ENCODE measurements around the gene ZNF638. TPM values are rescaled to one million over a fixed set of nuclear protein-coding genes. Genes with fewer than 3 reads are reported as not detected.

Gene ZNF638
- total and polyA plus RNA-seq, 10 of the 15 experiments (the other 5 are each of a cell fraction or from before 2014, with no cell fraction given), result 37.6 to 133 (median 64.5) TPM

GRCh38 chr2:71298914-71299313 is 32.7 kb upstream of the ZNF638 start:
- SMC1A ChIA-PET (ENCODE audit: uncharacterized antibody, unreplicated experiment), result interaction anchor here (0.7 to 2.9 kb wide), 15 partner anchors 9 to 250 kb away, joined by 3 to 74 read pairs (median 5); no protein-coding TSS in a partner anchor
- Histone ChIP-seq H3K27ac (ENCODE audit: control insufficient read depth, insufficient read depth) (no peak overlapping the region), H3K36me3 (ENCODE audit: control insufficient read depth in 2 of 2, insufficient read depth in 2 of 2, low read length in 1 of 2) (no peaks in the 10 kb centered on the region), H2AFZ (ENCODE audit: control insufficient read depth, low read depth, low read length) (no peak overlapping the region), H4K20me1 (ENCODE audit: control insufficient read depth, insufficient read depth) (no peaks in the 10 kb centered on the region), H3K4me2 (ENCODE audit: control insufficient read depth, insufficient read depth) (no peak overlapping the region), H3K9ac (ENCODE audit: control insufficient read depth, insufficient read depth, low read length) (no peak overlapping the region), H3K9me3 (replicated peaks; ENCODE audit: control insufficient read depth, insufficient read depth, low read length) (no peaks in the 10 kb centered on the region), H3K27me3 (replicated peaks in 1 of 2; ENCODE audit: control insufficient read depth in 2 of 2, insufficient read depth in 2 of 2, low read length in 1 of 2) (no peaks in the 10 kb centered on the region), H3K4me3 (no peak overlapping the region), H3K4me1 (ENCODE audit: control insufficient read depth, insufficient read depth, low read length) (no peaks in the 10 kb centered on the region), H3K79me2 (ENCODE audit: control insufficient read depth, insufficient read depth, low read length) (no peaks in the 10 kb centered on the region)
- DNase-seq (ENCODE audit: low read depth, low spot score) (no peak), ATAC-seq (no peak), FAIRE-seq (no peak)
- RAD21 ChIA-PET (ENCODE audit: unreplicated experiment), result interaction anchor here (0.7 to 5.1 kb wide), 10 partner anchors 8 to 1281 kb away, joined by 3 to 158 read pairs (median 3); partner anchors contain the start of gene ZNF638
- POLR2A ChIA-PET, result interaction anchor here (1.0 kb wide), 1 partner anchor 211 kb away, joined by 9 read pairs; no protein-coding TSS in a partner anchor
- CTCF ChIA-PET, result interaction anchor here (0.7 to 5.3 kb wide), 37 partner anchors 9 to 1446 kb away, joined by 3 to 242 read pairs (median 5); partner anchors contain the start of gene ZNF638
- in situ Hi-C loops (cut with MboI) (loop anchor here (25.0 kb wide), 1 partner anchor 838 kb away; the partner anchor contains the start of gene CYP26B1), intact Hi-C loops (cut with micrococcal nuclease; ENCODE audit: unreplicated experiment) (loop anchor here (1.0 kb wide), 1 partner anchor 211 kb away; no protein-coding TSS in a partner anchor)
- 42% methylated on average over 2 of the region's 2 CpGs for WGBS (ENCODE audit: insufficient coverage, insufficient replicate concordance, low lambda C conversion rate, missing lambda C conversion rate)
- BruUV-seq (replicated peaks), result no TSS peak
- TF ChIP-seq E2F4 (IDR thresholded peaks at IDR 0.05; ENCODE audit: low read depth, low read length) (no peak), TCF3 (IDR thresholded peaks at IDR 0.05; ENCODE audit: borderline replicate concordance, insufficient read depth, low read depth, low read length) (no peak), HDGF (IDR thresholded peaks at IDR 0.05) (no peak), JUNB (IDR thresholded peaks at IDR 0.05) (no peak), ASH2L (IDR thresholded peaks at IDR 0.05; ENCODE audit: borderline replicate concordance, low read depth) (no peak), MYC (IDR thresholded peaks at IDR 0.05; ENCODE audit: insufficient read depth, insufficient read length, insufficient replicate concordance, low read length, severe bottlenecking) (no peak), SRF (IDR thresholded peaks at IDR 0.05; ENCODE audit: low read depth in 2 of 2, low read length in 2 of 2) (no peak), FOS (IDR thresholded peaks at IDR 0.05; ENCODE audit: borderline replicate concordance, extremely low read depth, insufficient read length) (no peak), CEBPZ (IDR thresholded peaks at IDR 0.05; ENCODE audit: low read depth, low read length) (no peak), ZSCAN29 (IDR thresholded peaks at IDR 0.05) (no peak), MXI1 (IDR thresholded peaks at IDR 0.05; ENCODE audit: low read depth, low read length) (no peak), NFYB (IDR thresholded peaks at IDR 0.05; ENCODE audit: insufficient read depth, low read depth, low read length) (no peak), GATAD2B (conservative IDR thresholded peaks at IDR 0.05; ENCODE audit: low read depth) (no peak), POLR2AphosphoS5 (IDR thresholded peaks at IDR 0.05; ENCODE audit: low read length) (no peak), YBX1 (IDR thresholded peaks at IDR 0.05) (no peak), TARDBP (IDR thresholded peaks at IDR 0.05; ENCODE audit: borderline replicate concordance) (no peak), RELB (IDR thresholded peaks at IDR 0.05; ENCODE audit: low read depth) (no peak)

All from GM12878 (cell line).